Brain pericyte (primary cell): ENCODE results near the gene BSDC1.

Experiments used
- DNase-seq: peaks from one replicate; pipeline ENCODE4 v3.0.0-alpha.2; 2012; ENCODE audit warnings: low read depth, low spot score

BSDC1 gene

DNA sequence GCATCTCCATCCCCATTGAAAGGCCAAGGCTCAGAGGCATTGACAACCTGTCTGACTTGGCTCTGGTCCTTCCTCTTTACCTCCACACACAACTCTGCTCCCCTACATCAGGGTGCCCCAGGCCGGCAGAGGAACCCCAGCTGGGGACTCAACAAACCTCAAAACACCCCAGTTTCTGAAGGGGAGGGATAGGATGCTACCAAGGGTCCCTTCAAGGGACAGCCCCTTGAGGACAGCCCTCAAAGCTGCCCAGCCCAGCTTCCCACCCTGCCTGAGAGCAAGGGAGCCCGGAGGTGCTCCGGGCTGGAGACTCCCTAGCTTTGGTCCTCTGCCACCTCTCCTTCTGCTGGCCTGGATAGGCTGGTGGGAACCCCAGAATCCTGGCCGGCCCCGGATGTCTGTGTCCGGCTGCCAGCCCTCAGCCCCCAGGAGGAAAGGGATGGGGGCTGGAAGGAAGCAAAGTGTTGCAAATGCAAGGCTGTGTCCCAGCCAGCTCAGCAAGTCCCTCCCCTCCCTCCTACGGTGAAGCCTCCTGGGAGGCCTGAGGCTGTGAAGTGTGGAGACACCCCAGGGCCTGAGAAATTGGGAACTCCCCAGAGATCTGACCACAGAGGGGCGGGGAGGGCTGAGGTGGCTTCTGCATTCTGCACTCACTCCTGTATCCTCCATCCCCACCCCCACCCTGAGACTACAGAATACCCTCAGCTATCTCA lies 57.1 kb downstream of the BSDC1 start:
- no peak for DNase-seq

- DNase-seq, result no peak
Measured at GRCh38 chr1:32336591-32336932, 57.7 kb downstream of the BSDC1 start.

GRCh38 chr1:32335790-32336590 lies 58.3 kb downstream of the BSDC1 start, which contains the start of gene MARCKSL1:
MARCKSL1 (minus strand) TSS chr1:32336233; CDS start chr1:32336033, 200 bp downstream.
- DNase-seq, result no peak

- no peak for DNase-seq
Measured at GRCh38 chr1:32335535-32335789, 58.8 kb downstream of the BSDC1 start.

DNA sequence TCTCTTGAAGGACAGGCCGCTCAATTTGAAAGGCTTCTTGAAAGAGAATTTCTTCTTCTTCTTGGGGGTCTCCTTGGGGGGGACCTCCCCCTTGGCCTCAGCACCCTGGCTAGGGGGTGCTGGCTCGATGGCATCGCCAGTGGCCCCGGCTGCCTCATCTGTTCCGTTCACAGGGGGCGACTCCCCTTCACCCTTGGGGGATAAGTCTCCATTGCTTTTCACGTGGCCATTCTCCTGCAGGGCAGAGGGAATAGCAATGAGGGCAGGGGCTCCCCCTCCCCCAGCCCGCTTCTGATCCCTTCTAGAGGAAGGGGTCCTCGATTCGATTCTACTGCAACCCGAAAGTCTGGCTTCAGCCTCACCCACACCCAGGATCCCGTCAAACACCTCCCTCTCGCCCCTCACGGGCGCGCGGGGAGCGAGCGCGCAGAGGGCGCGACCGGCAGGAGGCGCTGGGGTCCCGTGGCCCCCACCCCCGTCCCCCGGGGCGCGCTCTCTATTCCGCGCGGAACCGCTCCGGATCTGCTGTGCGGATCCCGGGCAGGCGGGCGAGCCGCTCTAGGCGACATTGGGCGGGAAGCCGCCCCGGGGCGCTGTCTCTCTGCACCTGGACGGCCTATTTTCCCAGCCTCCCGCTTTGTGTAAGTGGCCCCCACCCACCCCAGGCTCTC lies 59.2 kb downstream of the BSDC1 start:
- DNase-seq, result no peak

GRCh38 chr1:32334274-32334861 lies 59.9 kb downstream of the BSDC1 start:
- DNase-seq, result no peak

DNA sequence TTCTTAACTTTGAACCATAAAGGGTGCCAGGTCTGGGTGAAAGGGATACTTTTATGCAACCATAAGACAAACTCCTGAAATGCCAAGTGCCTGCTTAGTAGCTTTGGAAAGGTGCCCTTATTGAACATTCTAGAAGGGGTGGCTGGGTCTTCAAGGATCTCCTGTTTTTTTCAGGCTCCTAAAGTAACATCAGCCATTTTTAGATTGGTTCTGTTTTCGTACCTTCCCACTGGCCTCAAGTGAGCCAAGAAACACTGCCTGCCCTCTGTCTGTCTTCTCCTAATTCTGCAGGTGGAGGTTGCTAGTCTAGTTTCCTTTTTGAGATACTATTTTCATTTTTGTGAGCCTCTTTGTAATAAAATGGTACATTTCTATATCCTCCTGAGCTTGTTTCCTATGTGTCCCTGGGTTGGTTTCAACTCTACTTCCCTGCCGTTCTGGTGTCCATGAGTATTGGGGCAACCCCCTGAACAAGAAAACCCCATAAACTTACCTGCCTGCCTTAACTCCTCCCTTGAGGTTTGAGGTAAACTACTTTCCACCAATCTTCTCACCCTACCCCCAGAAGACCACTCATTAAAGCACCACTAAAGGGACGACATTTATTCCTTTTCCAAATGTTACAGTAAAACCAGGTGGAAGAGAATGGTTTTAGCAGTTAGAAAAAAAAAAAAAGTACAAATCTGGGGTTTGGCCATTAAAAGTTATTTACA lies 60.8 kb downstream of the BSDC1 start:
- no peak for DNase-seq

GRCh38 chr1:32332290-32333079 lies 61.8 kb downstream of the BSDC1 start:
- no peak for DNase-seq

DNA sequence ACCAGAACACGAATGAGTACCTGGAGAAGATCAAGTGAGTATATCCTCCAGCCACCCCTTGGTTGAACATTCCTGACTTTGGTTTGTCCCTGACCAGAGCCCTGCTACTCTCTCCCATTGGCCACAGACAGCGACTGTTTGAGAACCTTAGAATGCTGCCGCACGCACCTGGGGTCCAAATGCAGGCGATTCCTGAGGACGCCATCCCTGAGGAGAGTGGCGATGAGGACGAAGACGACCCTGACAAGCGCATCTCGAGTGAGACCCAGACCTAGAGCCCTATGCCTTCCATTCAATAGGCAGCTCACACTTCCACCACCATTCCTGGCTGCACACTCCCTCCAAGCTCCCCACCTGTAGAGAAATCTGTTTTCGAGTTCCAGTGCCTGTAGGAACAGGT lies 62.7 kb downstream of the BSDC1 start:
- no peak for DNase-seq

GRCh38 chr1:32330558-32331151 lies 63.6 kb downstream of the BSDC1 start:
- DNase-seq, result no peak

DNA sequence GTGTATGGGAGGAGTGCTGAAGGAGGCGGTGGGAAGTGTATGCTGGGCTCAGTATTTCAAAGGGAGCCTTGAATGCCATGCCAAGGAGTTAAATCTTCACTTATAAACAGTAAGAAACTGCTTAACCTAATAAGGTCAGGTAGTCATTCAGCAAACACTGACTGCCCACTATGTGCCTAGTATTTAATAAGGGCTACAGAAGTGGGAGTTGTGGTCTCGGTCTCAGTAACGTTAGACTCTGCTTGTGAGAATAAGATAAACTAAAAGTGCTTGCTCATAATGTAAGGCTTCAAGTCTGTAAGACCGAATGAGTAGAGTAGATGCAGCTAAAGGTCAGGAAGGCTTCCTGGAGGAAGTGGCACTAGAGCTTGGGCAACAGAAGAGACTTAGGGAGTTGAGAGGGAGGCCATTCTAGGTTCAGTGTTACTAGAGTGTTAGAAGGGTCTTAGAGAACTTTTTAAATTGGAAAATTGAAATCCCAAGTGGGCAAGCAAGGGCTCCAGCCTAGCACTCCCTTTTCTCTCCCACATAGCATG lies 64.2 kb downstream of the BSDC1 start:
- DNase-seq, result no peak

DNA sequence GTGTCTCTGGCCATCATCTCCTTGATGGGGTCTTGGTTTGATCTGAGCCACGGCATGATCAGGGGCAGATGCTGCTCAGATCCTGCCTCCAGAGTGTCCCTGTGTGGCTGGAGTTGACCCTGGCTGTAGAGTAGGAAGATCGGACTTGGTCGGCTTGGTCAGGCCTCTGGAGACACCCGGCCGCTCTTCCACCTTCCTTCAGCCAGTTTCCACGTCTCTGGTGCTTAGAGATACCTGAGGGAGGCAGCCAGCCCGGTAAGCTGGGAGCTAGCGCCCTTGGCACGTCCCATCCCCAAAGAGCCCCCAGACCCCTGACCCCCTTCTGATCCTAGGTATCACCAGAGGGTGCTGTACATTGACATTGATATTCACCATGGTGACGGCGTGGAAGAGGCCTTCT lies 67.0 kb downstream of the BSDC1 start:
- DNase-seq, result no peak

DNA sequence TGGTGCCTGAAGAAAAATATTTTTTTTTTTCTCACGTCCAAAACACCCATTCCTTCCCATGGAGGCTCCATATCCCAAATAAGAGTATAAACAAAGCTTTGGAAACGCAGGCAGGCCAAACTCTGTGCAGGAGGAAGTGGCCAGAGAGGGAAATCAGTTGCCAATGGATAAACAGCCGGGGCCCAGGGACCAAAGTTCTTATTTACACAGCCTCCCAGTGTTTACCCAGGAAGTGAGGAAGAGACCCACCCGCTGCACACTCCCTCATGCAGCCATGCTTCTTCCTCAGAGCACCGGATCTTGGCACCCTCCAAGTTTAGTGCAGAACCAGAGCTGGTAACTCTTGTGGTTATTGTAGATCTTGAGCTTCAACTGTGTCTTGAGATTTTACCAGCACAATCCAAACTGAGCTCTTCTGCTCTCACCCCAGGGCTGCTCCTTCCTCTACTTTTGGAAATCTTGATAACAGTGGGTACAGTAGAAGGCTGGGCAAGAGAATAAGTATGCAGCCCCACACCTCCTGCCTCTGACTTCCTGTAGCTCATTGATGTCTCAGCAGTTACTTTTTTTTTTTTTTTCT lies 72.4 kb downstream of the BSDC1 start:
- DNase-seq, result no peak

DNA sequence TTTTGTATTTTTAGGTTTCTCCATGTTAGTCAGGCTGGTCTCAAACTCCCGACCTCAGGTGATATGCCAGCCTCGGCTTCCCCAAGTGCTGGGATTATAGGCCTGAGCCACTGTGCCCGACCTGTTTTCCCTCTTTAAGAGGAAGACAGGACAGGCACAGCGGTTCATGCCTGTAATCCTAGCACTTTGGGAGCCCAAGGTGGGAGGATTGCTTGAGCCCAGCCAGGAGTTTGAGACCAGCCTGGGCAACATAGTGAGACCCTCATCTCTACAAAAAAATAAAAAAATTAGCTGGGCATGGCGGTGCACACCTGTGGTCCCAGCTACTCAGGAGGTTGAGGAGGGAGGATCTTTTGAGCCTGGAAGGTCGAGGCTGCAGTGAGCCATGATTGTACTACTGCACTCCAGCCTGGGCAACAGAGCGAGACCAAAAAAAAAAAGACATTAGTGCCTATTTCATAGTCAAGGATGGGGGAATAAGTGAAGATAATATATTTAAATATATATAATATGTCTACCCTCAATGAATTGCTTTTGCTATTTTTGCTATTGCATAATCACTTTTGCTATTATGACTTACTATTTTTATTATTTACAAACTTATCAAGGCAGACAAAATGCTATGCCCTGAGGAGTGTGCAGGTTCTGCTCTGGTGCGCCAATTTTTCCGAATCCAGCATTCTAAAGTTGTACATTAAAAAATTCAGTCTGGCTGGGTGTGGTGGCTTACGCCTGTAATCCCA lies 75.9 kb downstream of the BSDC1 start:
- DNase-seq, result no peak

GRCh38 chr1:32316903-32317277 lies 77.4 kb downstream of the BSDC1 start:
- DNase-seq, result no peak
